Measurements from ENCODE around the gene ZHX3. TPM values are rescaled to one million over a fixed set of nuclear protein-coding genes. Genes with fewer than 3 reads are reported as not detected.

Gene ZHX3
- polyA plus RNA-seq, 2 donors = 6.6 to 9.6 TPM

GRCh38 chr20:41268917-41269652, 48.4 kb downstream of the ZHX3 start:
- no peaks in the 10 kb centered on the region for H3K9me3 ChIP-seq (ENCODE audit: control insufficient read depth in 2 of 2, insufficient read depth in 1 of 2, low read depth in 1 of 2, low read length in 1 of 2)
- H3K4me1 ChIP-seq (ENCODE audit: control insufficient read depth in 2 of 2, insufficient read depth in 2 of 2, low read length in 1 of 2) = no peaks in the 10 kb centered on the region
- H3K27me3 ChIP-seq (ENCODE audit: control insufficient read depth in 1 of 2, insufficient read depth in 2 of 2, low read length in 2 of 2) = no peaks in the 10 kb centered on the region
- no peaks in the 10 kb centered on the region for H3K36me3 ChIP-seq (ENCODE audit: control insufficient read depth in 2 of 2, insufficient read depth in 2 of 2, low read length in 1 of 2)
- no peak overlapping the region for H3K27ac ChIP-seq (ENCODE audit: low read depth in 2 of 2, low read length in 1 of 2)
- 84 to 85% methylated on average over 4 of the region's 4 CpGs for WGBS, 2 donors
- H3K4me3 ChIP-seq (ENCODE audit: low read depth in 1 of 2, low read length in 2 of 2) = no peak overlapping the region

- WGBS, 2 donors = 80 to 90% methylated on average over 1 of the region's 1 CpG
- Histone ChIP-seq H3K27me3 (ENCODE audit: control insufficient read depth in 1 of 2, insufficient read depth in 2 of 2, low read length in 2 of 2) (no peaks in the 10 kb centered on the region), H3K4me1 (ENCODE audit: control insufficient read depth in 2 of 2, insufficient read depth in 2 of 2, low read length in 1 of 2) (no peaks in the 10 kb centered on the region), H3K9me3 (ENCODE audit: control insufficient read depth in 2 of 2, insufficient read depth in 1 of 2, low read depth in 1 of 2, low read length in 1 of 2) (no peaks in the 10 kb centered on the region), H3K27ac (ENCODE audit: low read depth in 2 of 2, low read length in 1 of 2) (no peak overlapping the region), H3K4me3 (ENCODE audit: low read depth in 1 of 2, low read length in 2 of 2) (no peak overlapping the region), H3K36me3 (ENCODE audit: control insufficient read depth in 2 of 2, insufficient read depth in 2 of 2, low read length in 1 of 2) (no peaks in the 10 kb centered on the region)
Measured at GRCh38 chr20:41268402-41268801, 49.1 kb downstream of the ZHX3 start.

DNA sequence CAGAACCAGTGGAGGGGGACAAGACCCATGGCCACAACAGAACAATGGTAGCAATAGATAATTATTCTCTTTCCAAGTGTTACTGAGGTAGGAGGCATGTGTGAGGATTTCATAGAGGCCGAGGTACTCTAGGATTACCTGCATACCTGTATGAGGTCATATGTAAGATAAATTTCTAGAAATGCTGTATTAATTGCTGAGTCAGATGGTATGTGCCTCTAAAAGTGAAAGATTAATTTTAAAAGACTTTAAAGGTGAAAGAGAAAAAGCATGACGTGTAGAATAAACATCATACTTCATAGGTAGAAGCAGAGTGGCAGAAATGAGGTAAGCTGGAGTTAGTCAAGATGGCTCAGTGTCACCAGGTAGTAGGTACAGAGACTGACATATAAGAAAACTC, 51.6 kb downstream of the ZHX3 start:
- Histone ChIP-seq H3K27ac (ENCODE audit: low read depth in 2 of 2, low read length in 1 of 2) (no peak overlapping the region), H3K4me1 (ENCODE audit: control insufficient read depth in 2 of 2, insufficient read depth in 2 of 2, low read length in 1 of 2) (no peaks in the 10 kb centered on the region), H3K4me3 (ENCODE audit: low read depth in 1 of 2, low read length in 2 of 2) (no peak overlapping the region), H3K9me3 (ENCODE audit: control insufficient read depth in 2 of 2, insufficient read depth in 1 of 2, low read depth in 1 of 2, low read length in 1 of 2) (no peaks in the 10 kb centered on the region), H3K36me3 (ENCODE audit: control insufficient read depth in 2 of 2, insufficient read depth in 2 of 2, low read length in 1 of 2) (no peaks in the 10 kb centered on the region), H3K27me3 (ENCODE audit: control insufficient read depth in 1 of 2, insufficient read depth in 2 of 2, low read length in 2 of 2) (no peaks in the 10 kb centered on the region)
- WGBS, 2 donors = 81 to 86% methylated on average over 2 of the region's 2 CpGs

- 94 to 96% methylated on average over 2 of the region's 2 CpGs for WGBS, 2 donors
- Histone ChIP-seq H3K4me3 (ENCODE audit: low read depth in 1 of 2, low read length in 2 of 2) (no peak overlapping the region), H3K4me1 (ENCODE audit: control insufficient read depth in 2 of 2, insufficient read depth in 2 of 2, low read length in 1 of 2) (no peaks in the 10 kb centered on the region), H3K9me3 (ENCODE audit: control insufficient read depth in 2 of 2, insufficient read depth in 1 of 2, low read depth in 1 of 2, low read length in 1 of 2) (no peaks in the 10 kb centered on the region), H3K36me3 (ENCODE audit: control insufficient read depth in 2 of 2, insufficient read depth in 2 of 2, low read length in 1 of 2) (no peaks in the 10 kb centered on the region), H3K27me3 (ENCODE audit: control insufficient read depth in 1 of 2, insufficient read depth in 2 of 2, low read length in 2 of 2) (no peaks in the 10 kb centered on the region), H3K27ac (ENCODE audit: low read depth in 2 of 2, low read length in 1 of 2) (no peak overlapping the region)
Measured at GRCh38 chr20:41264819-41265218, 52.7 kb downstream of the ZHX3 start.

GRCh38 chr20:41261790-41262717, 55.5 kb downstream of the ZHX3 start:
- H3K36me3 ChIP-seq (ENCODE audit: control insufficient read depth in 2 of 2, insufficient read depth in 2 of 2, low read length in 1 of 2) = no peaks in the 10 kb centered on the region
- H3K4me1 ChIP-seq (ENCODE audit: control insufficient read depth in 2 of 2, insufficient read depth in 2 of 2, low read length in 1 of 2) = no peaks in the 10 kb centered on the region
- peak overlapping the region in 1 of 2 donors; percentile 42 for H3K27ac ChIP-seq (ENCODE audit: low read depth in 2 of 2, low read length in 1 of 2)
- no peaks in the 10 kb centered on the region for H3K27me3 ChIP-seq (ENCODE audit: control insufficient read depth in 1 of 2, insufficient read depth in 2 of 2, low read length in 2 of 2)
- WGBS, 2 donors = 74 to 84% methylated on average over 2 of the region's 2 CpGs
- H3K9me3 ChIP-seq (ENCODE audit: control insufficient read depth in 2 of 2, insufficient read depth in 1 of 2, low read depth in 1 of 2, low read length in 1 of 2) = no peaks in the 10 kb centered on the region
- H3K4me3 ChIP-seq (ENCODE audit: low read depth in 1 of 2, low read length in 2 of 2) = no peak overlapping the region

GRCh38 chr20:41261260-41261659, 56.3 kb downstream of the ZHX3 start:
- Histone ChIP-seq H3K9me3 (ENCODE audit: control insufficient read depth in 2 of 2, insufficient read depth in 1 of 2, low read depth in 1 of 2, low read length in 1 of 2) (no peaks in the 10 kb centered on the region), H3K36me3 (ENCODE audit: control insufficient read depth in 2 of 2, insufficient read depth in 2 of 2, low read length in 1 of 2) (no peaks in the 10 kb centered on the region), H3K4me3 (ENCODE audit: low read depth in 1 of 2, low read length in 2 of 2) (no peak overlapping the region), H3K27me3 (ENCODE audit: control insufficient read depth in 1 of 2, insufficient read depth in 2 of 2, low read length in 2 of 2) (no peaks in the 10 kb centered on the region), H3K27ac (ENCODE audit: low read depth in 2 of 2, low read length in 1 of 2) (no peak overlapping the region), H3K4me1 (ENCODE audit: control insufficient read depth in 2 of 2, insufficient read depth in 2 of 2, low read length in 1 of 2) (no peaks in the 10 kb centered on the region)

DNA sequence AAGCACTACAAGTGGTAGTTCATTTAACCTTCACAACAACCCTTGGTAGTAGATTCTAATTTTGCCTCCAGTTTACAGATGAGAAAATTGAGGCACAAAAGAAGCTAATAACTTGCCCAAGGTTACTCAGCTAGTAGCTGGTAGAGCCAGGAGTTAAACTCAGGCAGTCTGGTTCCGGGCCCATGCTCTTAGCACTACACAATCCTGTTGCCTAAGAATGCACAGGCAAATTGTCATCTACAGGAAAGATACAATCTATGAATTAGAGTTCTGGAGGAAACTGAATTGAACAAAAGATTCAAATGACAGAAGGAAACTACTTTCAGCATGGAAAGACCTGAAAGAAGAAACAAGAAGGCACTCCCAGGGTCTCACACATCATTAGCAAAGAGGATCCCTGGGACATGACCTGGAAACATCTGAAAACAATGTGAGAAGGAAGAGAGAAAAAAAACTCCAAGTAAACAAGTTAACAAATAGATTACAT, 56.8 kb downstream of the ZHX3 start:
- Histone ChIP-seq H3K27me3 (ENCODE audit: control insufficient read depth in 1 of 2, insufficient read depth in 2 of 2, low read length in 2 of 2) (no peaks in the 10 kb centered on the region), H3K4me3 (ENCODE audit: low read depth in 1 of 2, low read length in 2 of 2) (no peak overlapping the region), H3K9me3 (ENCODE audit: control insufficient read depth in 2 of 2, insufficient read depth in 1 of 2, low read depth in 1 of 2, low read length in 1 of 2) (no peaks in the 10 kb centered on the region), H3K4me1 (ENCODE audit: control insufficient read depth in 2 of 2, insufficient read depth in 2 of 2, low read length in 1 of 2) (no peaks in the 10 kb centered on the region), H3K27ac (ENCODE audit: low read depth in 2 of 2, low read length in 1 of 2) (no peak overlapping the region), H3K36me3 (ENCODE audit: control insufficient read depth in 2 of 2, insufficient read depth in 2 of 2, low read length in 1 of 2) (no peaks in the 10 kb centered on the region)
- WGBS, 2 donors = 80 to 86% methylated on average over 1 of the region's 1 CpG

DNA sequence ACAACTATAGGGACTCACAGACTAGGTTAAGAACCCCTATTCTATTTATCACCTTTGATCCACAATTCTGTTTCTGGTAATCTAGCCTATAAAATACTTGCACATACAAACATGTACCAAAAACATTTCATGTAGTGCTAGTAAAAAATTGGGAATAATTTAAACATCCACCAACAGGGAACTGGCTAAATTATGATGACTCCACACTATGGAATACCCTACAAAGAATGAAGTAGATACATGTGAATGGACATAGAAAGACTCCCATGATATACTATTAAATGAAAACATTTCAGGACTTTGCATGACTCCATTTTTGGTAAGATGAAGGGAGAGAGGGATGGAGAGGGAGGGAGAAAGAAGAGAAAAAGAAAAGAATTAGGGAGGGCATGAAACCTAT, 58.2 kb downstream of the ZHX3 start:
- Histone ChIP-seq H3K27ac (ENCODE audit: low read depth in 2 of 2, low read length in 1 of 2) (no peak overlapping the region), H3K9me3 (ENCODE audit: control insufficient read depth in 2 of 2, insufficient read depth in 1 of 2, low read depth in 1 of 2, low read length in 1 of 2) (no peaks in the 10 kb centered on the region), H3K4me3 (ENCODE audit: low read depth in 1 of 2, low read length in 2 of 2) (no peak overlapping the region), H3K36me3 (ENCODE audit: control insufficient read depth in 2 of 2, insufficient read depth in 2 of 2, low read length in 1 of 2) (no peaks in the 10 kb centered on the region), H3K27me3 (ENCODE audit: control insufficient read depth in 1 of 2, insufficient read depth in 2 of 2, low read length in 2 of 2) (no peaks in the 10 kb centered on the region), H3K4me1 (ENCODE audit: control insufficient read depth in 2 of 2, insufficient read depth in 2 of 2, low read length in 1 of 2) (no peaks in the 10 kb centered on the region)

- Histone ChIP-seq H3K4me1 (ENCODE audit: control insufficient read depth in 2 of 2, insufficient read depth in 2 of 2, low read length in 1 of 2) (no peaks in the 10 kb centered on the region), H3K4me3 (ENCODE audit: low read depth in 1 of 2, low read length in 2 of 2) (no peak overlapping the region), H3K9me3 (ENCODE audit: control insufficient read depth in 2 of 2, insufficient read depth in 1 of 2, low read depth in 1 of 2, low read length in 1 of 2) (no peaks in the 10 kb centered on the region), H3K27ac (ENCODE audit: low read depth in 2 of 2, low read length in 1 of 2) (no peak overlapping the region), H3K27me3 (ENCODE audit: control insufficient read depth in 1 of 2, insufficient read depth in 2 of 2, low read length in 2 of 2) (no peaks in the 10 kb centered on the region), H3K36me3 (ENCODE audit: control insufficient read depth in 2 of 2, insufficient read depth in 2 of 2, low read length in 1 of 2) (no peaks in the 10 kb centered on the region)
- WGBS, 2 donors = 85 to 87% methylated on average over 3 of the region's 3 CpGs
Measured at GRCh38 chr20:41258474-41258873, 59.1 kb downstream of the ZHX3 start.
